Measurements from ENCODE around the gene PLLP.

- TF ChIP-seq CTCF (IDR thresholded peaks at IDR 0.05) (no peak), POLR2A (IDR thresholded peaks at IDR 0.05) (no peak)
These were observed 49.1 kb downstream of the PLLP start for GRCh38 chr16:57235128-57236021.
